ENCODE data around the gene RTN1.

The RTN1 gene

GRCh38 chr14:59679872-59680271 lies 190.7 kb downstream of the RTN1 start:
- no peaks in the 10 kb centered on the region for H3K9me3 ChIP-seq (ENCODE audit: insufficient read depth, low read length)
- no peak overlapping the region for H3K4me3 ChIP-seq (ENCODE audit: low read length)
- no peaks in the 10 kb centered on the region for H3K79me2 ChIP-seq (ENCODE audit: low read length)
- H3K27me3 ChIP-seq (ENCODE audit: low read depth, low read length) = no peaks in the 10 kb centered on the region
- no peak overlapping the region for H3K9ac ChIP-seq (ENCODE audit: low read length)
- no peaks in the 10 kb centered on the region for H4K20me1 ChIP-seq (ENCODE audit: insufficient read depth, low read length)
- no peaks in the 10 kb centered on the region for H3K36me3 ChIP-seq (replicated peaks; ENCODE audit: low read depth, low read length)
- no peak for TF ChIP-seq CTCF (IDR thresholded peaks at IDR 0.05; ENCODE audit: low read depth, low read length)
- no peak overlapping the region for H2AFZ ChIP-seq (ENCODE audit: low read depth, low read length)
- H3K4me1 ChIP-seq (ENCODE audit: low read length) = no peaks in the 10 kb centered on the region
- no peak overlapping the region for H3K4me2 ChIP-seq (ENCODE audit: low read length)
- H3K27ac ChIP-seq (ENCODE audit: low read length) = no peak overlapping the region

- H3K4me2 ChIP-seq (ENCODE audit: low read length) = no peak overlapping the region
- H3K79me2 ChIP-seq (ENCODE audit: low read length) = no peaks in the 10 kb centered on the region
- no peak overlapping the region; the same call in 1 of the 2 replicates for H2AFZ ChIP-seq (ENCODE audit: low read depth, low read length)
- H3K27me3 ChIP-seq (ENCODE audit: low read depth, low read length) = no peaks in the 10 kb centered on the region
- H3K9ac ChIP-seq (ENCODE audit: low read length) = no peak overlapping the region
- no peak overlapping the region for H3K4me3 ChIP-seq (ENCODE audit: low read length)
- TF ChIP-seq EZH2phosphoT487 (IDR thresholded peaks at IDR 0.05; ENCODE audit: low read depth) (no peak), CTCF (IDR thresholded peaks at IDR 0.05; ENCODE audit: low read depth, low read length) (no peak)
- no peaks in the 10 kb centered on the region for H4K20me1 ChIP-seq (ENCODE audit: insufficient read depth, low read length)
- H3K27ac ChIP-seq (ENCODE audit: low read length) = no peak overlapping the region
- no peaks in the 10 kb centered on the region for H3K4me1 ChIP-seq (ENCODE audit: low read length)
- no peaks in the 10 kb centered on the region for H3K36me3 ChIP-seq (replicated peaks; ENCODE audit: low read depth, low read length)
- no peaks in the 10 kb centered on the region for H3K9me3 ChIP-seq (ENCODE audit: insufficient read depth, low read length)
Measured at GRCh38 chr14:59678352-59678751, 192.2 kb downstream of the RTN1 start.

GRCh38 chr14:59677771-59678231 lies 192.8 kb downstream of the RTN1 start:
- Histone ChIP-seq H3K27me3 (ENCODE audit: low read depth, low read length) (no peaks in the 10 kb centered on the region), H3K4me3 (ENCODE audit: low read length) (no peak overlapping the region), H3K4me2 (ENCODE audit: low read length) (no peak overlapping the region), H2AFZ (ENCODE audit: low read depth, low read length) (no peak overlapping the region), H3K36me3 (replicated peaks; ENCODE audit: low read depth, low read length) (no peaks in the 10 kb centered on the region), H3K4me1 (ENCODE audit: low read length) (no peaks in the 10 kb centered on the region), H3K27ac (ENCODE audit: low read length) (no peak overlapping the region), H3K9ac (ENCODE audit: low read length) (no peak overlapping the region), H3K9me3 (ENCODE audit: insufficient read depth, low read length) (no peaks in the 10 kb centered on the region), H4K20me1 (ENCODE audit: insufficient read depth, low read length) (no peaks in the 10 kb centered on the region), H3K79me2 (ENCODE audit: low read length) (no peaks in the 10 kb centered on the region)
- TF ChIP-seq EZH2phosphoT487 (IDR thresholded peaks at IDR 0.05; ENCODE audit: low read depth) (no peak), CTCF (IDR thresholded peaks at IDR 0.05; ENCODE audit: low read depth, low read length) (no peak)

- TF ChIP-seq CTCF (IDR thresholded peaks at IDR 0.05; ENCODE audit: low read depth, low read length) (no peak), EZH2phosphoT487 (IDR thresholded peaks at IDR 0.05; ENCODE audit: low read depth) (no peak)
- no peak overlapping the region for H3K27ac ChIP-seq (ENCODE audit: low read length)
- no peak overlapping the region for H3K9ac ChIP-seq (ENCODE audit: low read length)
- H4K20me1 ChIP-seq (ENCODE audit: insufficient read depth, low read length) = no peaks in the 10 kb centered on the region
- no peaks in the 10 kb centered on the region for H3K36me3 ChIP-seq (replicated peaks; ENCODE audit: low read depth, low read length)
- no peak overlapping the region for H3K4me2 ChIP-seq (ENCODE audit: low read length)
- no peaks in the 10 kb centered on the region for H3K9me3 ChIP-seq (ENCODE audit: insufficient read depth, low read length)
- H3K4me3 ChIP-seq (ENCODE audit: low read length) = no peak overlapping the region
- no peaks in the 10 kb centered on the region for H3K27me3 ChIP-seq (ENCODE audit: low read depth, low read length)
- no peaks in the 10 kb centered on the region for H3K4me1 ChIP-seq (ENCODE audit: low read length)
- no peak overlapping the region for H2AFZ ChIP-seq (ENCODE audit: low read depth, low read length)
- H3K79me2 ChIP-seq (ENCODE audit: low read length) = no peaks in the 10 kb centered on the region
Measured at GRCh38 chr14:59675394-59675793, 195.2 kb downstream of the RTN1 start.

All from OCI-LY3 (cell line).